GM18517 (cell line): ENCODE measurements around the gene LAMA2.
"Not testable (repeated sequence)": the region's sequence is repeated elsewhere in the genome, so short reads cannot be mapped to it uniquely, and the experiment has no call there.

Source experiments
- ATAC-seq: cut with Tn5 transposase; IDR thresholded peaks from one replicate; pipeline ENCODE4 v1.9.1; 2021; ENCODE audit warnings: mild to moderate bottlenecking, moderate library complexity; ENCODE audit not compliant: unreplicated experiment

The LAMA2 gene

DNA sequence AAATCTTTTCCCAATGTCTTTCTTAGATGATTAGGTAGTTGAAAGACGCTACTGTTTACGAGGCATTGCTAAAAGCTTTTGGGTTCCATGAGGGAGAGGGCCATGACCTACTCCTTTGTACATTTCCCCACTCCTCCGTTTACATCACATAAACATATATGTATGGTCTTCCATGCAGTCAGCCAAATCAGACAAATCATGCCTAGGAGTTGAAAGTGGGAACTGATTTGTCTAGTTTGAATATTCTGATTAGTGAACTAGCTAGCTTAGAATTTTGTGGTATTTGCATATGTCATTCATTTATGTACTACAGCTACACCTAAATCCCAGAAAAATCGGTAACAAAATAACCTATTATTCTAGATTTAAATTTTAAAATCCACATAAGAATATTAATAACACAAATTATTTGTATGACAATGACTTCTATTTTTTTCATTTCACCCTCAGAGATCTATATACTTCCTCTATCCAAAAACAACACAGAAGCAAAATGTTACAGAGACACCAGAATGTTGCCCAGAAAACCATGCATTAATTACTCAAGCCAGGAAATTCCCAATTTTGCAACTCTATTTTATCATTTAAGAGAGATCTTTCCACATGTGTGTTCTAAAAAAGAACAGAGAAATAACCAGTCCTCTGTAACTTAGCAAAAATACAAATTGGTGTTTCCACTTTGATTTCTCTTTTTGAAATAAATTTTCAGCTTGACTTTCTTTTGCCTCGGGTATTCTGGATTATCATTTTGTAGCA, 231.9 kb downstream of the LAMA2 start:
- ATAC-seq = no peak

DNA sequence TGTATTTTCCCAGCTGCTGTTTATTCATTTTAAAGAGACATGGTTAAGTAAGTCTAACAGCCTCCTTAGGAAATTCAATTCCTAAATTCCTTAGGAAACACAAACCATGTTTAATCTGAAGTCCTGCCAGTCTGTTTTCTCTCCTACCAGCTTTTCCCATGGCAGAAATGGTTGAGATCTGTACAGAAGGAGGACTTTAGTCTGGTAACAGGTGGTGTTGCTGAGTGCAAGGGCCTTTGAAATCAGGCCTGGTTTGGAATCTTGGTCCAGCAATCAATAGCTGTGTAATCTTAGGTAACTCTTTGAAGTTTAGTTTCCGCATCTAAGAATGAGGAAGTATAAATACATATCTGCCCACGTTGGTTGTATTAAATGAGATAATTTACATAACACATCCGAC, 232.5 kb downstream of the LAMA2 start:
- no peak for ATAC-seq

DNA sequence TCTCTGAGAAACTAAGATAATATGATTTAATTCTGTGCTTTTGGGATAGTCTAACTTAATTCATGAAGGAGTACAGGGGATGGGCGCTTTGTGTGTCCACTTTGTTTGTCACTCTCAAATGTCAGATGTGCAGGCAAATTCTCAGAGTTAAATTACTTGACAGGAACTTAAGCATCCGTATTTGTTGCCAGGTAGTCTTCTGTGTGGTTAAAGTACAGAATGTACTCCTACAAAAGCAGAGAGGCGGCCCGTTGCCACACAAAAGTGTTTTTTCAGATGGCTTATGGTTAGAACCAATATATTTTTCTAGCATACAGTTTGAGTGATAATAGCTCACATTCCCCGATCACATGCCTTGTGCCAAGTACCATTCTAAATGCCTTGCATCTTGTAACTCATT, 234.4 kb downstream of the LAMA2 start:
- no peak for ATAC-seq

DNA sequence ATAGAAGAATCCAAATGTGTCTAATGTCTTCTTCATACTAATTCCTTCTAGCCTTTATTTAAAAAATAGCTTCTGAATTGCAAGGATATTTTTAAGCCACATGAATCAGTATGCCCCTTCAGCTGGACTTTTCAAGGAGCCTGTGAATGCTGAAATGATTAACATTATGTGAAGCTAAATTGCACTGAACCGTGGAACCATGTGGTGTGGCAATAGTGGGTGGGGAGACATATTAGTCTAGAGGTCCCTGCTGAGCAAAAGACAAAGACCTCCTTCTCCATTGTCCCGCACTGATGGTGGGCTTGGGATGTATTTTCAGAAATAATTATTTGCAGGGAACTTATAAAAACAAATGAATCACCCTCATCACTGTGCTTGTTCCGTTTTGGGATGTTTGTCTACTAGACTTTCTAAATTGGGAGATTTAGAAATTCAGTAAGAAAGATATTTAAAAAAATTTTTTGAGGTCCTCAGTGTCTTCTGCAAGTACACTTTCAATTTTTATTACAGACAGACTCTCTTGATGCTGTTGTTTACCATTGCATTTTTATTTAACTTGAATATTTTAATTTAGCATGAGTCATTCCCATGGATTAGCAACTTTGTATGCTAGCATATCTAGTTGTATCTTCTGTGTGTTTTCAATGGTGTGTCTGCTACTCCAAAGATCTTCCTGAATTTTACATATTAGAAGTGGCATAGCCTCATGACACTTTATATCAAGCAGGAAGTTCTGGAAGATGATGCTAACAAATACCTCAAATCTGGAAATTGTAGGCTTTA, 238.1 kb downstream of the LAMA2 start:
- ATAC-seq = no peak

DNA sequence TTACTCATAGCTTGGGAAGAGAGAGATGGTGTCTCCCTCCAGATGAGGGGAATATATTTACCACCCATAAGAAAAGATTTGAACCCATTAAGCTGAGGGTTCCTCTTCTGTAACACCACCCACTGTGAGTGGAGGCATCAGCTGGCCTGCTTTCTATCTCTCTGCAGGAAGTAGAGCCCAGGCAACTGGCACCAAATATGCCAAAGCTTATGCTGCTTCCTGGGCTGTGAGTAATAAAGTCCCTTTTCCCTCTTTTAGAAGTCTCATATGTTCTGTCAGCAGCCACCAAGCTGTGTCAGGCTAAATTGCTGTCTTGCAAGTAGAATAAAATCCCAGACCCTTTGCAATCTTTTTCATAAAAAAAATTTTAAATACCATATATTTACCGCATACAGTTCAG, 241.4 kb downstream of the LAMA2 start:
- ATAC-seq = no peak

DNA sequence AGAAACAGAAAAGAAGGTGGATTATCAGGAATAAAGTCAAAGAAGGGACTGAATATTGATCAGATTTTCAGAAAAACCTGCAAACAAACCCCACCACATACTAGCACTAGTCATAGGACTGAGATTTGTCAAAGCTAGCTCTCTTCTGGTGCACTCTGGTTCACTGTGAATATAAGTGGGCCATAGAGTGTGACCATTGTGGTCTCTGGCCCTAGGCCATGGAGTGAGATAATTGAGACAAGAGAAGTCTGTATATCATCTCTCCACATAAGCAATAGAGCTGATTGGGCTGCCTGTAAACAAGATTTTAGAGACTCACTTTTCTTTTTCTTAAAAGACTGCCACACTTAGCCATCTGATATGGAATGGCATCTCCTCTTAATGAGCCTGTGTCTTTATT, 247.2 kb downstream of the LAMA2 start:
- ATAC-seq = no peak

DNA sequence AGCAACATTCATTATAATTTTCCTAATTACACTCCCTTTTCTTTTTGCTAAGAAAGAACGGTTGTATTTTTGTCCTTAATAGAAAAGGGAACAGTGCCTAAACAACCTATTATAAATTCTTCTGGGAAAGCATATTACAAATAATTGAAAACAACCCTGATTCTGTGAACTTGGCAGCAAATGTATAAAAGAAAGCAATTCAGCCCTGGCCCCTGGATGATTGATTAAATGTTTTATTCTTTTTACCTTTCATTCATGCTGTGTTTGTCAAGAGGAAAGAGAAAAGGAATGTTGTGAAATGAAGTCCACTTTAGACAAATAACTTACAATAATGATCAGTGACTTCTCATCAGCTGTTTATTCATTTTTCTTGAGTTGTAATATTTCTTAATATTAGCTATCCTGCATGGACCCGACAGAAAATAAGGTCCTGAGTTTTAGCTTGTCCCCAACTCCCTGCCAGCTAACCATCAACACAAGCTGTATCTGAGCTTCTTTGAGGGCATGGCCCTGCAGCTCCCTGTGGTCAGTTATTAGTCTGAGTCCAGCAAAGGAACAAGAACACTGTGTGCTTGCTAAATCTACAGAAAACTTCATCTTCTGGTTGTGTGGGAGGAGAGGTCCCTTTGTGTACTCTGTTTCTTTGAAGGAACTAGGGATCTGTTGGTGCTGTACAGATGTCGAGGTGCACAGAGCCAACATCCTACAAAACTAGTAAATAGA, 248.2 kb downstream of the LAMA2 start:
- no peak for ATAC-seq

DNA sequence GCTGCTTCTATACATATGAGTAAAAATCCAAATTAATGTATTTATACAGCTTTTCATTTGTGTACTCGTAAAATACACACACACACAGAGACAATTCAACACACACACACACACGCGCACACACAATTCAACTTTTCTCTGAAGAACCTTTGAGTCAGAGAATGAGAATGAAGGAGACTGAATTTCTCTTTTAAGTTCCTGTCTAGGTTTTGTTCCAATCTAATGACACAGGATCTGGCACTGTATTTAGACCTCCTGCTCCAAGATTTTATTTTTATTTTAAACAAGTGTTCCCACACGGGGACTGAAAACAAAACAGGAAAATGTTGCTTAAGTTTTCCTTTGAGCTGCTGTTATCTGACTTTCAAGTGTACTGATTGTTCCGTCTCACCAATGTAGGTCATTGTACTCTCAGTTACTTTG, 250.8 kb downstream of the LAMA2 start:
- no peak for ATAC-seq

DNA sequence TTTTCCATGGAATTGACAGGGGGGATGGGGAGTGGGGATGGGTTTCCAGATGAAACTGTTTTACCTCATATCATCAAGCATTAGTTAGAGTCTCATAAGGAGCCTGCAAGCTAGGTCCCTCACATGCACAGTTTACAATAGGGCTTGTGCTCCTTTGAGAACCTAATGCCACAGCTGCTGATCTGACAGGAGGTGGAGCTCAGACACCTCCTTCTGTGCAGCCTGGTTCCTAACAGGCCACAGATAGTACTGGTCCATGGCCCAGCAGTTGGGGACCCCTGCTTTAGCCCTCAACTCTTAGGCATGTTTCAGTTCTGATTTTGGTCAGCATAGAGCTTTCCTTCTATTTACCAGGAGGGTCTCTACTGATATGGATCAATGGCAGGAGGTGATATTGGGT, 251.6 kb downstream of the LAMA2 start:
- ATAC-seq = no peak

DNA sequence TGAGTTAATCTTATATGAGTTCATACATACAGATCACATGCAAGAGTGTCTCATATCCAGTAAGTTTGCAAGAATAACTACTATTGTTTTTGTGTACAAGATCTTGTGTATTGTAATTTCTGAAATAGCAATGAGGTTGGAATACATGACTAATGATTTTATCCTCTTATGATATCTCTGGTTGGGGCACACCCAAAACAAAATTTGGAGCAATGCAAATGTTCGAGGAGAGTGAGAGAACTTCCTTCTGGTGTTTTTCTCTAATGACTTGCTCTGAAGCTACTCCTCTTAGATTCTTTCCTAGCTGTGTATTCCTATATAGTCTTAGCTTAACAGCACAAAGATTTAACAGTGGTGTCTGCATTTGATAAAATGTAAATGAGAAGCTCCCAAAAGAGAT, 252.5 kb downstream of the LAMA2 start:
- no peak for ATAC-seq

DNA sequence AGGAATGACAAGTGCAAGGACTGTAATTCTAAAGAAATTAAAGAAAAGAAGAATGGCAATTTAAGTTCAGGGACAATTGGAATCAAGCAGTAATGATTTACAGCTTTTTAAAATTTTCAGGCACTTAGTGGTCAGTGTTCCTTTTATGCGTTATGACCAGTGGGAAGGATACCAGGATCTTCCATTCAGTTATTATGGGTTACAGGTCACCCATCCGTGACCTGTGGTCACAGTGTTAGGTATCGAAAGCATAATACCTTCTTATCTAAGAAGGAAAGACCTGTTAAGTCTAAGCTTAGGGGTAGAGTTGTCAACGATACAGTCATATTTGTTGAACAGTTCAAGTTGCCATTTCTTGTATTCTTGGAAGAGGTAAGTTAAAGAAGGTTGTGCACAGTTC, 253.8 kb downstream of the LAMA2 start:
- ATAC-seq = no peak

DNA sequence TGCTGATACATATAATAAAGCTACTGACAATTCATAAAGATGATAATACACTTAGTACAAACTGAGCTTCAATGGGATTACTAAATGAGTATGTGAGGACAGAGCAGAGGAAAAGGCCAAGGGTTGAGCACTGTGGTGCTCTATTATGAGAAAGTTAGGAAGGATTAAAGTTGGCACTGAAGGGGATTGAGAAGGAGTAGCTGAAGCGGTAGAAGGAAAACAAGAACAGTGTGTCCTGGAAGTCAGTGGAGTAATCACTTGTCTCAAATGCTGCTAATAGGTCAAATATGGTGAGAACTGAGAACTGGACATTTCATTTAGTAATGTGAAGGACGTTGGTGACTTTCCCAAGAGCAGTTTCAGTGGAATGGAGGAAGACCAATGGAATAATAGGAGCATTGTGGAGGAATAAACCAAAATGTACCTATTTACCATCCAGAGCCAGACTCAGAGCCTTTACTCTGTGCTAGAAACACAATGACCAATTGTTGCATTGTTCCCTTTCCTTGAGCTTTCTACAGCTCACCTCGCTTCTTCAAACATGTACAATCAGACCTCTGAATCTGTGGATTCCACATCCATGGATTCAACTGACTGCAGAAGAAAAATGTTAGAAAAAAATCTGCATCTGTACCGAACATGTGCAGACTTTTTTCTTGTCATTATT, 255.9 kb downstream of the LAMA2 start:
- no peak for ATAC-seq

DNA sequence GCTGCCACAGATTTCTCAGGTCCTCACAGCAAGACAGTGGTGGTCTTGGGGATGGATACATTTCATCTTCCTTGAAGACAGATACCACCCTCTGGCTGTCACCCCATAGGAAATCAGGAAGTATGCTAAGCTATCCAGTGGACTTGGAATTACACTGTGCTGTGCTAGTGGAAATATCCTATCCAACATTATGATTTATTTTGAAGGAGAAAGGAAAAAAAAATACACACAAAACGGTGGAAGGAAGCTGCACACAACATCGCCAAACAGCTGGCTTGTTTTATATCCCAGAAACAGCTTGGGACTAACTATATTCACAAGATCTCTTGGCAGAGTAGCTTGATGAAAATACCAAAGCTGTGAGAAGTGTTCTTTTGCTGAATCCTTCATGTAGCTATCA, 257.6 kb downstream of the LAMA2 start:
- no peak for ATAC-seq

DNA sequence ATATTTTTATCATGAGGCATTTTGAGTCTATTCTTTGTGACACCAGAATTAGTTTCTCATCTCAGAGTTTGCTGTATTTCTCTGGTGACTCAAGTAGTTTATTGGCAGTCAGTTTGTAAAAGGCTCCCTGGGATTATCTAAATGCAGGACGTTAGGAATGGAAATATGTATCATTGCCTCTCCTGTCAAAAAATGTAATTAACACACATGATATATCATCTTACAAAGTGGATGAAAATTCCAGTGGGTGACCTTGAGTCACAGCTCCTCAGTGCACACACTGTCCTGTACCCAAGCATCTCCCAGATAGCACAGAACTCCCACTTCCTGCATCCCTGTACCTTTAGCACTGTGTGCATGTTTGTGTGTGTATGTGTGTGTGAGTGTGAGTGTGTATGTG, 258.6 kb downstream of the LAMA2 start:
- ATAC-seq = no peak

DNA sequence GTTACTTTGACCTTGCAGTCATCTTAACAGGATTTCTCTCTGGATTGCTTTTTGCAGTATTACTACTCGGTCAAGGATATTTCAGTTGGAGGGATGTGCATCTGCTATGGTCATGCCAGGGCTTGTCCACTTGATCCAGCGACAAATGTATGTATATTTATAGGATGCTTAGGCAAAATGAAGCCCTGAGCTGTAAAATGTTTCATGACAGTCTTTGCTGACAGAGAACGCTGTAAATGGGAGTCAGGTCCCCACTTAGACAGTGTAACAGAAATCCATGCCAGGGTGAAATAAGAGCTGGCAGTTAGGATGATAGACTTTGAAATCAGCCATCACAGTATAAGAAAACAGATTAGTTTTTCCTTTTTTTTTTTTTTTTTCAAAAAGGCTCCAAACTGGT, 264.0 kb downstream of the LAMA2 start:
- ATAC-seq = no peak

DNA sequence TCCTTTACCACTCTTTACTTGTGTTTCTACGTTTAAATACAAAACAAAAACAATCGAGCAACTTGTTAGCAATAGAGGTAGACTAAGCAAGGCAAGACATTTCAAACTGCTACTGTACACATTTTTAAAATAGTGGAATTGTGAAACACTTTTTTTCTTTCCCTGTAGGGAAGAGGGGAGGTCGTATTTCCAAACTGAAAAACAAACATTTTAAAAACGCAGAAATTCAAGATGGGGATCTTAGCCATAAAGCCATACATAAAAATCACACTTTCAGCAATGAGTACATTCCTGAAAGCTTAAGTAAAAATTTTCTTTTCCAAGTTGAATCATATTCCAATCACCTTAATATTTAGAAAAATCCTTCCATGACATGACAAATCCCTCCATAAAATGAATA, 267.6 kb downstream of the LAMA2 start:
- ATAC-seq = no peak

DNA sequence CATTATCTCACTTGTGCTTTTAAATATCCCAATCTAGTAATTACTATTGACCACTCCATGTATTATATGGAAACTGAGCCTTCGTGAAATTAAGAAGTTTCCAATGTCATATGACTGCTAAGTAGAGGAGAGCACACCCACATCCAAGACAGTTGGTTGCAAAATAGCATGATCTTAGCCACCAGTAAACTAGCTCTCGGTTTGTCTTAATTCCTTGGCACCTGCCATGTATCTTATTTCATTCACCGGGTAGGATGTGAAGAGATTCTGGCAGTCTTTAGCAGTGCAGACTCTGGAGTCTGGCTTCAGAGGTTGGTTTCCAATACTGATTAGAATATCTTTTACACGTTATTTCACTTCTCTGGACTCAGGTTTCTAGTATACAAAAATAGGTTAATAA, 270.3 kb downstream of the LAMA2 start:
- ATAC-seq = no peak

DNA sequence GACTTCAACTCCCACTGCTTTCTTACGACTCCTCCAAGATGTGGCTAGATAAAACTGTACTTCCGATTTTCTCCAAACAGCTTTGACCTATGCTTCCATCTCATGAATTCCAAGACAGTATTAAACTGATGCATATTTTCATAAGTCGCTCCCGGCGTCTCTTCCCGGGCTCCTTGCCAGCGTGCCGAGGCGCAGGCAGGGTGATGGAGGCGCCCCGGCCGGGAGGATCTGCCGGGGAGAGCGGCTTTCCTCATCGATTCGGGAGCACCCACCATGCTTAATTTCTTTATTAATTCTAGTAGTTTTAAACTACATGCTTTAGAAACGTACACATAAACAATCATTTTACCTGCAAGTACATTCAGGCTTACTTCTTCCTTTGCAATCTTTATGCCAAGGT, 276.3 kb downstream of the LAMA2 start:
- ATAC-seq = not testable (repeated sequence)

DNA sequence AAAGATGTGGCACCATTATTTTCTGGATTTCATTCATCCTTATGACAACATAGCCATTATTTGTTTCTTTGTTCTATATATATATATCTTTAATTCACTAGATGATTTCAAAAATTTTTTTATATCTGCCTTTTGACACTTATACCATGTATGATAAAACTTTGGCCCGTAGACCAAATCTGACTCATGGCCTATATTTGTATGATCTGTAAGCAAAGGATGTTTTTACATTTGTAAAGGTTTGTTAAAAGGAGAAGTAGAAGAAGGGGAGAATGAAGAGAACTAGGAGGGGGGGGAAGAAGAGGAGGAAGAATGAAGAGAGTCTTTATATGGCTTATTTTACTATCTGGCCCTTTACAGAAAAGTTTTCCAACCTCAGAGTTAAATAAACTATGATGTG, 279.7 kb downstream of the LAMA2 start:
- ATAC-seq = no peak

DNA sequence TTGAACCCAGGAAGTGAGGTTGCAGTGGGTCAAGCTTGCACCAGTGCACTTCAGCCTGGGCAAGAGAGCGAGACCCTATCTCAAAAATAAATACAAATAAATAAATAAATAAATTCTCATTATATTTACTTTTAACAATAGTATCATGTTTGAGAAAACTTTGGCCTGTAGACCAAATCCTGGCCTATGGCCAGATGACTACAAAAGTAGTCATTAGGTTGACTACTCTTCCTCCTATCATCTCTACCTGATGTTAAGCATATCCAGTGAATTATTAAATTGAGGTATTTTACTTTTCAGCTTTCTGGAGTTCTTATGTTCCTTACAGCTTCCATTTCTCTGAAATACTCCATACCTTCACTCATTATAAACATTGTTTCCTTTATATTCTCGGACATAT, 280.6 kb downstream of the LAMA2 start:
- ATAC-seq = no peak

DNA sequence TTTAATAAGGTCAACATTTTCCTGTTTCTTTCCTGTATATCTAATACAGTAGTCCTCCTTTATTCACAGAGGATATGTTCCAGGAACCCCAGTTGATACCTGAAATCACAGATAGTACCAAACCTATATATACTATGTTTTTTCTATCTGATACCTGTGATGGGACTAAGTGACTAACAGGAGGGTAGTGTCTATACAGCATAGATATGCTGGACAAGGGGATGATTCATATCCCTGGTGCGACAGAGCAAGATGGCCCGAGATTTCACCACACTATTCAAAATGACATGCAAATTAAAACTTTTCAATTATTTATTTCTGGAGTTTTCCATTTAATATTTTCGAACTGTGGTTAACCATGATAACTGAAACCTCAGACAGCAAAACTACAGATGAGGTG, 281.1 kb downstream of the LAMA2 start:
- ATAC-seq = no peak
